Bronchial epithelial cell (primary cell): ENCODE data around the gene NUP54. TPM values are rescaled to one million over a fixed set of nuclear protein-coding genes. Genes with fewer than 3 reads are reported as not detected.

Experiments used
- DNase-seq: peaks from one replicate; pipeline ENCODE4 v3.0.0-alpha.2; 2010; ENCODE audit warnings: low read depth
- FAIRE-seq: peaks from 2 replicates; lab custom pipeline; 2011; peaks lifted over from hg19 to GRCh38; lab: Jason Lieb, UNC
- H3K27me3 ChIP-seq: 2 replicates; pipeline ENCODE4 v1.5.1; 2011; ENCODE audit warnings: low read length; ENCODE audit not compliant: control insufficient read depth, insufficient read depth
- H3K36me3 ChIP-seq: 2 replicates; pipeline ENCODE4 v1.5.1; 2011; ENCODE audit warnings: low read length; ENCODE audit not compliant: control insufficient read depth, insufficient read depth
- H3K4me3 ChIP-seq: 2 replicates; pipeline ENCODE4 v1.5.1; 2011; ENCODE audit warnings: mild to moderate bottlenecking, low read depth, low read length, control low read depth
- CTCF ChIP-seq: IDR thresholded peaks from 2 replicates; pipeline ENCODE4 v1.5.1; 2011; ENCODE audit warnings: mild to moderate bottlenecking, moderate library complexity, low read length, control low read depth, inconsistent platforms; ENCODE audit not compliant: insufficient read depth, severe bottlenecking
- total RNA-seq: library from RNA; depleted of rRNA; stranded (reverse); fragments of >200 nt; gene quantifications from 2 replicates; pipeline ENCODE4 v1.2.1, GENCODE V29; 2014

Gene NUP54
- 33.9 and 62.4 TPM in 2 replicates for total RNA-seq

GRCh38 chr4:76148142-76148865 lies at the start of gene NUP54:
NUP54 (minus strand) TSS chr4:76148397; CDS start chr4:76148374, 23 bp downstream.
- TF ChIP-seq CTCF, result no peak

GRCh38 chr4:76197031-76197743 lies 49.0 kb upstream of the NUP54 start:
- no peak for FAIRE-seq
- Histone ChIP-seq H3K27me3 (no peaks in the 10 kb centered on the region), H3K4me3 (no peak overlapping the region), H3K36me3 (peaks cover 10% of the 10 kb centered on the region)
- no peak for DNase-seq
- no peak for TF ChIP-seq CTCF

More at GRCh38 chr4:76148142-76148865, at the start of gene NUP54:
- Histone ChIP-seq H3K4me3 (peak within 1 kb of the TSS; percentile 61), H3K27me3 (no peaks in the 10 kb centered on the region), H3K36me3 (no peaks in the 10 kb centered on the region)
- FAIRE-seq, result peak; percentile 97
- DNase-seq, result peak; percentile 91

- Histone ChIP-seq H3K36me3 (peaks cover 11% of the 10 kb centered on the region), H3K4me3 (no peak overlapping the region), H3K27me3 (no peaks in the 10 kb centered on the region)
- FAIRE-seq, result no peak
- DNase-seq, result no peak
- no peak for TF ChIP-seq CTCF
These were observed 48.2 kb upstream of the NUP54 start for GRCh38 chr4:76196376-76196775.

- DNase-seq, result peak; percentile 63
- H3K36me3 ChIP-seq, result peaks cover 13% of the 10 kb centered on the region
- no peak overlapping the region for H3K4me3 ChIP-seq
- no peak for FAIRE-seq
- no peak for TF ChIP-seq CTCF
- no peaks in the 10 kb centered on the region for H3K27me3 ChIP-seq
These were observed 47.1 kb upstream of the NUP54 start for GRCh38 chr4:76195326-76195725.

GRCh38 chr4:76194325-76194724 lies 46.1 kb upstream of the NUP54 start:
- FAIRE-seq, result no peak
- TF ChIP-seq CTCF, result no peak
- peaks cover 13% of the 10 kb centered on the region for H3K36me3 ChIP-seq
- no peak overlapping the region for H3K4me3 ChIP-seq
- DNase-seq, result peak; percentile 99
- no peaks in the 10 kb centered on the region for H3K27me3 ChIP-seq
